ENCODE results near the gene SLC26A9. TPM values are rescaled to one million over a fixed set of nuclear protein-coding genes. Genes with fewer than 3 reads are reported as not detected.

The SLC26A9 gene
- total RNA-seq, 1 donor = not detected

DNA sequence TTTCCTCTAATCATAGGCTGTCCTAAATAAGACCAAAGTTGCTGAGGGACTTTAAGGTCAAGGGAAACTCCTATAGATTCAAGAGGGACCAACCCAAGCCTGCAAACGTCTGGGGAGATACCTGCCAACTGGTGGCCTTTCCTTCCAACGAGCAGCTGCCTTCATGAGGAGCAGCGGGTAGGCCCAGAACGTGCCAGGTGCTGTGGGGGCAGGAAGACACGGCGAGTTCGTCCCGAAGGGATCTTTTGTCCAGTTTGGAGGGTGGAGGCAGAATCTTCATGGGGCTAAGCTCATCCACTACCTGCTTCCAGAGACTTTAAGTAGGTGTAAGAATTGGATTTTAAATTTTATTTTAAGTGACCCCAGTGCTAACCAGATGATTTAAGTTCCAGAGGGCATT, 26.0 kb upstream of the SLC26A9 start:
- Histone ChIP-seq H3K27ac (ENCODE audit: low read depth, low read length) (no peak overlapping the region), H2AFZ (ENCODE audit: low read length) (no peak overlapping the region), H4K20me1 (ENCODE audit: insufficient read depth, low read length) (no peaks in the 10 kb centered on the region), H3K4me2 (ENCODE audit: insufficient read depth, low read length) (no peak overlapping the region), H3K79me2 (ENCODE audit: insufficient read depth, low read length) (no peaks in the 10 kb centered on the region), H3K27me3 (ENCODE audit: insufficient read depth, low read length) (no peaks in the 10 kb centered on the region), H3K9me3 (ENCODE audit: low read depth, low read length) (no peaks in the 10 kb centered on the region), H3K4me3 (ENCODE audit: insufficient read depth, low read length) (no peak overlapping the region), H3K4me1 (ENCODE audit: insufficient read depth, low read length) (no peaks in the 10 kb centered on the region), H3K36me3 (ENCODE audit: insufficient read depth, low read length) (no peaks in the 10 kb centered on the region)
- DNase-seq (ENCODE audit: insufficient read length, low spot score, missing footprints) = peak; percentile 29
- TF ChIP-seq, protein P1, sequence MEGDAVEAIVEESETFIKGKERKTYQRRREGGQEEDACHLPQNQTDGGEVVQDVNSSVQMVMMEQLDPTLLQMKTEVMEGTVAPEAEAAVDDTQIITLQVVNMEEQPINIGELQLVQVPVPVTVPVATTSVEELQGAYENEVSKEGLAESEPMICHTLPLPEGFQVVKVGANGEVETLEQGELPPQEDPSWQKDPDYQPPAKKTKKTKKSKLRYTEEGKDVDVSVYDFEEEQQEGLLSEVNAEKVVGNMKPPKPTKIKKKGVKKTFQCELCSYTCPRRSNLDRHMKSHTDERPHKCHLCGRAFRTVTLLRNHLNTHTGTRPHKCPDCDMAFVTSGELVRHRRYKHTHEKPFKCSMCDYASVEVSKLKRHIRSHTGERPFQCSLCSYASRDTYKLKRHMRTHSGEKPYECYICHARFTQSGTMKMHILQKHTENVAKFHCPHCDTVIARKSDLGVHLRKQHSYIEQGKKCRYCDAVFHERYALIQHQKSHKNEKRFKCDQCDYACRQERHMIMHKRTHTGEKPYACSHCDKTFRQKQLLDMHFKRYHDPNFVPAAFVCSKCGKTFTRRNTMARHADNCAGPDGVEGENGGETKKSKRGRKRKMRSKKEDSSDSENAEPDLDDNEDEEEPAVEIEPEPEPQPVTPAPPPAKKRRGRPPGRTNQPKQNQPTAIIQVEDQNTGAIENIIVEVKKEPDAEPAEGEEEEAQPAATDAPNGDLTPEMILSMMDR (IDR thresholded peaks at IDR 0.05; ENCODE audit: extremely low read depth, low read depth, low read length) = no peak

DNA sequence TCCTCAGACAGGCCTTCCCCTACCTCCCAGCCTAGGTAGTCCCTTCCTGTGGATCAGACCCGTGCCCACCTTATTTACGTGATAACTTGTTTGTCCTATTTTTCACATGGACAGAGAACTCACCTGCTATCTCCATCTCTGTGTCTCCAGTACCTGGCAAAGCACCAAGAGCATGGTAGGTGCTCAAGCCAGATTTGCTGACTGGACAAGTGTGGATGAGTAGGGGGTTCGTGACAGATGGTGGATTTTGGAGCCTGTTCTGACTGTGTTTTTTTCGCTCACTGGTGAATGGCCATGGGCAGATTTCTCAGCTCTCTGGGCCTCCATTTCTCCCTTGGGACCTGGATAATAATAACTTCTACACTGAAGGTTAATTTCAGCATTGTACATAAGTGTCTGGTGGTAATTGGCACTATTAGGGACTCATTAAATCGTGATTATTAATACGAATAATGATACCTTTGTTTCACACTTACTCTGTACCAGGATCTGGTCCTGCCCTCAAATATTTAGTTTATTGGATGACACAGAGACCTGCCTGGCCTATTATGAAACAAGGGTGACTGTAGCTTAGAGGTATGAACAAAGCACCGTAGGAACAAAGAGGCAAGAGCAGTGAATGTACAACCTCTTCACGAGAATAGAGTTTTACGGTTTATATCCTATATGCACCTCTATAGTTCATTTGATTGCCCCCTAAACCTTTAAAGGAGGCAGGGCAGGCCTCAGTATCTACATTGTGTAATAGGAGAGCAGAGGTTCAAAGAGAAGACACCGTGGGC, 24.5 kb upstream of the SLC26A9 start:
- no peak overlapping the region for H3K27ac ChIP-seq (ENCODE audit: low read depth, low read length)
- no peak overlapping the region for H2AFZ ChIP-seq (ENCODE audit: low read length)
- H3K27me3 ChIP-seq (ENCODE audit: insufficient read depth, low read length) = no peaks in the 10 kb centered on the region
- no peak overlapping the region for H3K4me3 ChIP-seq (ENCODE audit: insufficient read depth, low read length)
- peaks cover 12% of the 10 kb centered on the region for H3K4me1 ChIP-seq (ENCODE audit: insufficient read depth, low read length)
- DNase-seq (ENCODE audit: insufficient read length, low spot score, missing footprints) = peak; percentile 65
- no peaks in the 10 kb centered on the region for H3K79me2 ChIP-seq (ENCODE audit: insufficient read depth, low read length)
- no peaks in the 10 kb centered on the region for H3K9me3 ChIP-seq (ENCODE audit: low read depth, low read length)
- TF ChIP-seq, protein P1 (IDR thresholded peaks at IDR 0.05; ENCODE audit: extremely low read depth, low read depth, low read length) = no peak
- H4K20me1 ChIP-seq (ENCODE audit: insufficient read depth, low read length) = no peaks in the 10 kb centered on the region
- no peaks in the 10 kb centered on the region for H3K36me3 ChIP-seq (ENCODE audit: insufficient read depth, low read length)
- H3K4me2 ChIP-seq (ENCODE audit: insufficient read depth, low read length) = no peak overlapping the region

DNA sequence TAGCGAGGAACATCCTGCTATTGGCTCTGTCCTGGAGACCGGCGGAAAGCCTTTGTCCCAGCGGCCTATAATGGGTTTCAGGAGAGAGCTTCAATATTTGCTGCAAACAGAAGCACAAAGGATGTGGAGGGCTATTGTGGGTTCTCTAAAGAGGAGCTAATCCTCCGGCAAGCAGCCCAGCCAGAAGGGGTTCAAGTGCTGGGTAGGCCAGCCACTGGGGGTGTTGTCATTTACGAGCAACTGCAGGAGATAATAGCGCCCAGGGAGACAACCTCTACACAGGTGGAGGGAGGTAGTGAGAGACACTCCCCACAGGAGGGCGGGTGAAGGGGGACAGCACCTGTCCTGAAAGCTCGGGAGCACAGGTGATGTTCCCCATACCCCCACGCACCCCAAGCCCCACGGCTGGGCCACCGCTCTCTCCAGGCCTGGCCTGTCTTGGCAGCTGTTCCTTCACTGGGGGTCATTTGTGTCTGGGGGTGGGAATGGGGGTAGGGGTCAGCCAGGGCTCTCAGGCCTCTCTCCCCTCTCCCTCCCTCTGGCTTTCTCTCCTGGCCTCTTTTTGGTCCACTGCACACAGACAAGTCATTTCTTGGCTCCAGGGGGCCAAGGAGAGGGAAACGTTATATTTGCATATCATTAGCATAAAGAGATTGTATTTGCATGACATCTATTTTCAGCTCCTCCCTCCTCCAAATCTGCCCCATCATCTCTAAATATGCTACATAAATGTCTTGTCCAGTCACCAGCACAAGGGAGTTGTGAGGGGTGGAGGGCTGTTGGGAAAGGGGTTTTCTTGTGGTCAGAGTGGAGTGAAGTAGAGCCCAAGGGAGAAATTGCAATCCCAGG, 22.0 kb upstream of the SLC26A9 start:
- Histone ChIP-seq H3K27me3 (ENCODE audit: insufficient read depth, low read length) (no peaks in the 10 kb centered on the region), H3K79me2 (ENCODE audit: insufficient read depth, low read length) (no peaks in the 10 kb centered on the region), H3K36me3 (ENCODE audit: insufficient read depth, low read length) (no peaks in the 10 kb centered on the region), H3K4me3 (ENCODE audit: insufficient read depth, low read length) (no peak overlapping the region), H2AFZ (ENCODE audit: low read length) (no peak overlapping the region), H4K20me1 (ENCODE audit: insufficient read depth, low read length) (no peaks in the 10 kb centered on the region), H3K27ac (ENCODE audit: low read depth, low read length) (no peak overlapping the region), H3K9me3 (ENCODE audit: low read depth, low read length) (no peaks in the 10 kb centered on the region), H3K4me2 (ENCODE audit: insufficient read depth, low read length) (no peak overlapping the region), H3K4me1 (ENCODE audit: insufficient read depth, low read length) (peaks cover 24% of the 10 kb centered on the region)
- TF ChIP-seq, protein P1 (IDR thresholded peaks at IDR 0.05; ENCODE audit: extremely low read depth, low read depth, low read length) = no peak
- no peak for DNase-seq (ENCODE audit: insufficient read length, low spot score, missing footprints)

Data from osteoblast (primary cell).